Left lobe of liver (tissue), 2 donors: ENCODE measurements around the gene SLC37A2. TPM values are rescaled to one million over a fixed set of nuclear protein-coding genes. Genes with fewer than 3 reads are reported as not detected.

Experiments used
- ATAC-seq: fragments of 200-7000 bp; cut with Tn5 transposase; one replicate; pipeline ENCODE4 v1.9.1; 2020; ENCODE audit warnings: mild to moderate bottlenecking, moderate library complexity
- DNase-seq: peaks from one replicate; pipeline ENCODE4 v3.0.0-alpha.2; 2020; ENCODE audit warnings: low spot score
- total RNA-seq: library from RNA; stranded (reverse); gene quantifications from one replicate; pipeline ENCODE4 v1.2.1, GENCODE V29; 2021
- donor health status: DM: no; HTN: no; CAD: no; lungs with moderate emphysema.
- donor health status: DM: no; HTN: yes; CAD: no.

SLC37A2 gene
- total RNA-seq, 1 donor from 2014 or later: 3.1 TPM

DNA sequence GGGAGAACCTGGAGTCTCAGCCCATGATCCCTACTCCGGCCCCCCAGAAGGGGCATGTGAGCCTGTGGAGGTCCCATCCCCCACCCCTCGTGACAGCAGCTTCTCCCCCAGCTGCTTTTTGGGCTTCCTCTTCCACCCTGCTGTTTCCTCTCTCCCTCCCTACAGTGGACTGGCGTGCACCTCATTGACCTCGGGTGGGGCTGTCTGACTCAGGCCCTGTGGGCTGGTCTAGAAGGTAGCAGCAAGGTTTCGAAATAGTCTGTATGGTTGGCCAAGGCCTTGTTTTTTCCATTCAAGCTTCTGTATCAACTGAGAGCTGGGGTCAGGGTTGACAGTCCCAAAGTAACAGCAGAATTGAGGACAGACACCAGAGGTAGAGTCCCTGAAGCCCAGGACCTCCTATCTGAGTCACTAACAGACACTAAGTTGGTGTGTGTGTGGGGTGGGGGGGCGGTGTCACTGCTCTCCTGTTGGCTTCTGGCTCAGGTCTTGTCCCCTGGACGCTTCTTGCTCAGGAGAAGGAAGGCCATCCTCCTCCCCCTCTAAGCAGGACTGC is 7.7 kb downstream of the SLC37A2 start:
- ATAC-seq (peak; percentile 82), DNase-seq (peak; percentile 58)

DNA sequence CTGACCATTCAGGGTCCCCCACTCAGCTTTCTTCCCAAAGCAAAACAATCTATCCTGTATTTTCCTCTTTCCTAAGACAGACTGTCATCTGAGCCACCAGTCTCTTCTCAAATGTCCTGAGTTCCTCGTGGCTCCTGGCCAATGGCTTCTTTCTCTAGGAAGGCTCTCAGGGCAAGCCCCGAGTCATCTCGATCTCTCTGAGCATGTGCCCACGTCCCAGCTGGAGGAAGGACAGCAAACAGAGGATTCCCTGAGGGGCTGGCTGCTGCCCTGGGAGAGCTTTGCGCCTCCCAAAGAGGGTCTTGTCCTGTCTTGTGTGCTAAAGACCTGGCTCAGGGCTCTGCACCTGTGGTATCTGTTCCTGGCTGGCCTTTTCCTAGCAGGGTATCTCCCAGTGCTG is 8.3 kb downstream of the SLC37A2 start:
- DNase-seq: no peak

DNA sequence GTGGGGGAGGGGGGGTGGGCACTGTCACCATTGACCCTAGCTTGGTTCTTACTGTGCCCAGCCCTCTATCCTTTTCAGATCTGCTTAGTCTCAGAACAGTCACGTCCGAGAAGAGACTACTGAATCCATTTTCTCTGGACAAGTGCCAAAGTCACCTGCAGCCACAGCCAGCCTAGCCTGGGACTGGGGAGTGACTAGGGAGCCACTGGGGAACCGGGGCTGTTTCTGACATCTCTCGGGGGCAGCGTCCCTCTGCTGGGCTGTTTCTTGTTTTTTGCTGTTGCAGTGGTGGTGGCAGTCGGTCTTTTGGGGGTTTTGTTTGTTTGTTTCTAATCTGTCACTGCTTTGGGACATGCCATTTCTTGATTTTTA is 8.7 kb downstream of the SLC37A2 start:
- ATAC-seq (no peak), DNase-seq (no peak)

More for the DNA sequence above, 8.3 kb downstream of the SLC37A2 start:
- ATAC-seq: no peak

DNA sequence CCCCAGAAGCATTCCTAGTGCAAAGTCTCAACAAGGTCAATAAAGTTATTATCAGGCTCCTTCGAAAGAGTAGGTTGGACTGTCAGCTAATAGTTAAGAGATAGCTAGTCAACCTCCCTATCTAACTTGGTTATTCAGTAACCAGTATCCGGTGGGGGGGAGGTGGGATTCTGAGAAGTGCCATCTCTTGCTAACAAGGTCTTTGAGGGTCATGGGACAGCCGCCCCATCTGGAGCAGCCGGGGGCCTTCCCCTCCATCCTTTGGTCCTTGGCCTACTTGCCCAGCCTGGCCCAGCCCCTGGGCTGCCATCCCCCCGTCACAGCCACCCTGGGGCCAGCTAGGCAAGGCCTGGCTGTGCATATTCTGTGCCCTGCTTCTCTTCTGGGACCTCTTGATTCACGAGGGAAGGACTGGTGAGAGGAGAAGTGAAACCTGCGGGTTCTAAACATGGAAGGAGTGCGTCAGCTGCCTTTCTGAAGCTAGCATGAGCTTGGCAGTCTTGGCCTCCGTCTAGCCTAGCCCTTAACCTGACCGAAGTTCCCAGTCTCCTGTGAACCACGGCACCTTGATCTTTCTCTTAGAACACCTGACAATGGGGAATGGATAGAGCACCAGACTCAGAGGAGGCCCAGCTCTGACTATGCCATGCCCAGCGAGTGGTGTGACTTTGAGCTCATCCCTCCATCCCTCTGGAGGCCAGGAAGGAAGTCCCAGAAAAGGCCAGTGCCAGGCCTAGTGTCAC is 9.3 kb downstream of the SLC37A2 start:
- peak; percentile 34 for ATAC-seq

DNA sequence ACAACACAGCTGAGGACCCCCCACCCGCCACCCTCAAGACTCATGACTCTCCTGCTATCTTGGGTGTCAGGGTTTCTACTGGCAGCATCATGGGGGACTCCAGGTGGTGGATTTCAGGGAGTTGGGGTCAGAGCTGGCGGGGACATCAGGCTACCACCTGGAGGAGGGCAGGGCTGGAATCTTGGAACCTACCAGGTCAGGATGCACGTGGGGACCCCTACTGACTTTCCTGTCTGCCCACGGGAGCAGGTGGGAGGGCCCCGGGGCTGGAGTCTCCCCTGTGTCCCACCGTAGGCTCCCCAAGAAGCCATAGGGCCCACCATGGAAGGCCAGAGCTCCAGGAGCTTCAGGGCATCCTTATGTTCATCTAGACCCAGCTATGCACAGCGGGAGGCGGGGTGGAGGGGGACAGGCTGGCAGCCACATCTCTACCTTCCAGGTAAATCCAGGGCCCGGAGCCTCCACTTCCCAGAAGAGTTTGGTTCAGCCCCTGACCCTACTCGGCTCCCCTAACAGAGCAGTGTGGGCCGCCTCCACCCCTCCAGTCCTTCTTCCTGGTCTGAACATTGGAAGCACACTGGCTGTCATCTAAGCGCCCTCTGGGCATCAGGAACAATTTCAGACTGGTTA is 10.0 kb downstream of the SLC37A2 start:
- ATAC-seq (no peak), DNase-seq (no peak)

More for the DNA sequence above, 9.3 kb downstream of the SLC37A2 start:
- no peak for DNase-seq

DNA sequence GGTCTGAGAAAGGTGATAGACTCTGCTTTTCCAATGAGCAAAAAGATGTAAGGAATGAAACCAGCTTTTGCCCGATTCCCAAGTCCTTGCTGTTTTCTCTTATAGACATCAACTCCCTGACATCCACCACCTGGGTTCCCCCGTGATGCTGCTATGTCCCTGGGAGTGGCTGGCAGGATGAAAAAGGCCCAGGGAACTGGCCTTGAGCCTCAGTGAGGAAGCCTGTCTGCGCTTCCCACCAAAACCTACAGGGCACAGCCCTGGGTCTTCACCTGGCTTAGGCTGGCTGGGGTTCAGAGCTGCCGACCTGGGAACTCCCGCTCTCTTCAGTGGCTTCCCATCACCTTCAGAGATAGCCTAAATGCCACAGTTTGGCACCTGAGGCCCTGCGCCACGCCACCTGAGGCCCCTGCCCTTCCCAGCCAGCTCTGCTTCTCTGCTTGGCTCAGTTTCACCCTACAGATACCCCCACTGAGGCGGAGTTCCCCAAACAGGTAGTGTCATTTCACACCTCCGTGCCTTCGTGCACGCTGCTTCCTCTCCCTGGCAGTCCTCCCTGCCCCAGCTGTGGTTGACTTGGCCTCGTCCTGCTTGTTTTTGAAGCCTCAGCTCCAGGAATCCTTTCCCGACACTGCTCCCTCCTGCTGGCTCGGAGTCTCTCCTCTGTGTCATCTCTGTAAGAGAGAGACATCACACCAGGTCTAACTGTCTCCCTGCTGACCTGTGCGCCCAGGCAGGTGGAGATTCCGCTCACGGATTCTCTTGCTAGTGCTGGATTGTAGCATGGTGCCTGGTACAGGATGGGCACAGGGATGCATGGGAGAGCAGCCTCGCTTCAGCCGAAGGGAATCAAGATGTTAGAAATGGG is 10.7 kb downstream of the SLC37A2 start:
- DNase-seq: no peak
- no peak for ATAC-seq

DNA sequence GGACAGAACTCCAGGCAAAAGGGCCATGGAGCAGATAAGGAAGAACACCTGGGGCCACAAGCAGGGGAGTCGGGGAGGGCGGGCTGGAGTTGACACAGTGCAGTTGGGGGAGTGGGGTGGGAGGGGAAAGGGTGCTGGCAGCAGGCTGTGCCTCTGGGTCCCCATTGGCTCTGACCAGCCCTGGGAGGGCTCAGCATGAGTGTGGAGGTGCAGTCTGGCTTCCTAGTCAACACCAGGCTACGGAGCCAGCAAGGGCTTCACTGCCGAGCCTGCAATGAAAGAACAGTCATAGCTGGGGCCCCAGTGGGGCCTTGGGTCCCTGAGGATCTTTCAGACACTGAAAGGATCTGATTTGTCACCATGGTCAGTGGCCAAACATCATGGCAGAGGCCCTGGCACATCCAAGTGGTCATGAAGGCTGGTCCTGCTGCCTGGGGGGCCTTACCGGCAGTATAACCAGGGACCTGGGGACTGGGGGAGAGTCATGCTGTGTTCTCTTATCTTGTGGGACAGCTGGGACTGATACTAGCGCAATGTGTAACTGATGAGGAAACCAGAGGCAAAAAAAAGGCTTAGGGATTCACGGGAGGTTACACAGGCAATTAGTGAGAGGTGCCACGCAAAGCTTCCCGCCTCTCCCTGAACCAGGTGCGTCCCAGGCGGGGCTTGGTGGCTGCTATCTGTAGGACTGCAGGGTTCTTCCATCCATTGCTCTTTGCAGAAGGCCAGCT is 11.6 kb downstream of the SLC37A2 start:
- no peak for ATAC-seq

DNA sequence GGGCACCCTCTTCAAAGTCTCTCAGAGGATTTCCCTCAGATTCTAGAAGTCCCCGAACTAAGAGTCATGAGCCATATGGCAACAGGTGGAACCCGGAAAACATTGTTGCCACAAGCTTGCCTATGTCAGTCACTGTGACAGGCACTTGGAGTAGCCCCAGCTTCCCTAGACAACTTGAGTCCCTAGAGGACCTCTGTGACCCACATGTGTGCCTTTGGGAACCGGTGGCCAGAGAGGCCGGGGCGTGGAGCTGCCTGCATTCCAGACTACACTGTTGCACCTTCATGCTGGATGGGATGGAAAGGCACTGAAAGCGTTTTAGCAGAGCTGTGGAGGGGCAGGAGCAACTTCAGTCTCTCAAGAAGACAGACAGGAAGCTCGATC is 12.1 kb downstream of the SLC37A2 start:
- no peak for ATAC-seq
- DNase-seq: no peak

More for the DNA sequence above, 11.6 kb downstream of the SLC37A2 start:
- DNase-seq: no peak

DNA sequence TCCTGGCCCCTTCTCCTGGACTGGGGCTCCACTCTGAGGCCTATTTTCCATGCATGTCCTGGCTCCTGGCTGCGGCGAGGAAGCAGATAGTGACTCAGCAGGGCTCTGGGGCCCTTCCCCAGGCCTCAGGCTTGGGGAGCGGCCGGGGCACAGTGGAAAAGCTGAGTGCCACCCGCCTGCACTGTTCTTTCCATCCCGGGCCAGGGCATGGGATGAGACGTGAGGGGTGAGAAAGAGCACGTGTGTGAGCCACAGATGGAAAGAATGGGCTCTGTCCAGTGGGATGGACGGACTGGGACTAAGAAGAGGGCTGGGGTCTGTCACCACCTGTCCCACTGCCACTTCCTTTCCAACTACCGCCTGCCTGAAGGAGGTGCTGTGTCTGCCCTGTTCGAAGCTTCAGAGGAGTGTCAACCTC is 12.8 kb downstream of the SLC37A2 start:
- ATAC-seq: no peak
- no peak for DNase-seq

DNA sequence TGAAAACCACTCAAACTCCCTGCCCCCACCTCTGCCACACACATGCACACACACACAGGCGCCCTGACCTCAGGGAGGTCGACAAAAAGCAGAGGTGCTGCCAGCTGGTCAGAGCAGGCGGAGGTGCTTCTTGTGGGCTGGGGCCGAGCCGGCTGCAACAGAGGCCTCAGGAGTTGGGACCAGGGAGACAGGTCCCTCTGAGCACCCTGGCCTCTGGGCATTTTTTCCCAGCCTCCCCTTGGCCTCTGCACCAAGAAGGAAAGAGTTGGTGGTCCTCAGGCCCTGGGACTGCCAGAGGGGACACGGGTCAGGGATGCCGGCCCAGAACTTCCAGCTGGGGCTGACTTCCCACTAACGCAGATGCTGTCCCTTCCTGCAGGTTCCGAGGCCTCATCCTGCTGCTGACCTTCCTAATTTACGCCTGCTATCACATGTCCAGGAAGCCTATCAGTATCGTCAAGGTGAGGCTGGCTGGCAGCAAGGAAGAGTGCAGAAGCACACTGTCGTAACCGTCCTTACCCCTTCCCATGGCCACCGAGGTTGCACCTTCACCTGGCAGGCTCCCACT is 13.4 kb downstream of the SLC37A2 start:
- ATAC-seq (no peak), DNase-seq (no peak)

DNA sequence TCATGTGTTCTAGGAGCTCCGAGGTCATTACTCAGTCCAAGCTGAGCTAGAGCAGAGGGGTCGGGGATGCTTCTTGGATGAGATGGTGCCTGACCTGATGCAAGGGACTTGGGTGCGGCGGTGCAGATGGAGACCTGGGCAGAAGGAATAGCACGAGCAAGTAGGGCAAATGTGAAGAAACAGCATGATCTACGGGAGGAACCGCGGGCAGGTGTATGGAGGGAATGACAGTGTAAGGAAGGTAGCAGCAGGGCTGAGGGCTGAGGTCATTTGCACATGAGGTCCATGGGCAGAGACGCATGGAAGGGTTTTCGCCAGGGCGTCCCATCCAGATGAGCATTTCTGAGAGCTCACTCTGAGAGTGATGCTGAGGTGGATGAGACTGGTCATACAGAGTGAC is 14.9 kb downstream of the SLC37A2 start:
- no peak for ATAC-seq

DNA sequence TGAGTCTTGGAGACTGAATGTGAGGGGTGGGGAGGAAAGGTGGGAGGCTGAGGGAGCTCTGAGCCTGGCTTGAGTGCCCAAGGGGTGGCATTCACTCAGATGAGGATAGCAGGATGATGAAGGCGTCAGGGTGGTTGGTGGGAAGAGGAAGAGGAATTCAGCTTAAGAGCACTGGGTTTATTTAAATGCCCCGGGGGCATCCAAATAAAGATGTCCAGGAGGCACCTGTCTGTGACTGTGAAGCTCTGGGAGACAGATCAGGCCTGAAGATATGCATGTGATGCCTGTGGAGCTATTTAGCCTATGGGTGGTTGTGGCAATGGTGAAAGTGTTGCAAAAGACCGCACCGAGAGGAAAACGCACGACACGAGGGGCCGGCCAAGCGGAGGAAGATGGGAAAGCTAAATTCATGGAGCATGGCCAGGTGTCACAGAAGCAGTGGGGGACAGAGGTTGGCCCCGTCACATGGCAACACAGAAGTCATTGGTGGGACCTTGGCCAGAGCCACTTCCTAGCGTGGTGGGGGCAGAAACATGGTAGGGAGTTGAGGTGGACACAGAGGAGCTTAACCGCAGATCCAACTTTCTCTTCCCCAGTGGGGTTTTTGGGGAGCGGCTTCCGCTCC is 15.5 kb downstream of the SLC37A2 start:
- ATAC-seq: no peak
- DNase-seq: no peak

More for the DNA sequence above, 14.9 kb downstream of the SLC37A2 start:
- no peak for DNase-seq

DNA sequence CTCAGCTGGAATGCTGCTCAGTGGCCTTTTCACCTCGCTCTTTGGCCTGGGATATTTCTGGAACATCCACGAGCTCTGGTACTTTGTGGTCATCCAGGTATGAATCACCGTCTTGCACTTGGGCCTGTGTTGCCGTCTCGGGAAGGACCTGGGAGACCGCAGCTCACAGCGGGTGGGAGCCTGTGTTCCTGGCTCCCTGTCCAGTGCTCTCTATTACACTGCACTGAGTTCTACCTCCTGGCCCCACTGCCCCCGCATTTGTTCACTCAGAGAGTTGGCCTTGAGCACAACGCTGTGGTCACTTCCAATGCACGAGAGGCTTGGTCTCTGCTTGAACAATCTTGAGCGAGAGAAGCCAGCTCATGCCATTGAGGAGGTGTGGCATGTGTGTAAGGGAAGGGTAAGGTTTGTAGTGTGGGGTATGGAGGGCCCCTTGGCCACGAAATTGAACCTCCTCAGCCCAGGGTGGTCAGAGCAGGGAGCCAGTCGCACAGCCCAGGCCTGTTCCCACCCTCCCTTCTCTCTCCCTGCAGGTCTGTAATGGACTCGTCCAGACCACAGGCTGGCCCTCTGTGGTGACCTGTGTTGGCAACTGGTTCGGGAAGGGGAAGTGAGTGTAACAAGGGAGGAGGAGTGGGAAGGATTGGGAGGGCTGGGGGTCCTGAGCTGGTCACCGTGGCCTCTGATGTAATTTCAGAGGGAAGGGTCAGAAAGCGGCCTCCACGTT is 16.2 kb downstream of the SLC37A2 start:
- no peak for DNase-seq
- no peak for ATAC-seq

DNA sequence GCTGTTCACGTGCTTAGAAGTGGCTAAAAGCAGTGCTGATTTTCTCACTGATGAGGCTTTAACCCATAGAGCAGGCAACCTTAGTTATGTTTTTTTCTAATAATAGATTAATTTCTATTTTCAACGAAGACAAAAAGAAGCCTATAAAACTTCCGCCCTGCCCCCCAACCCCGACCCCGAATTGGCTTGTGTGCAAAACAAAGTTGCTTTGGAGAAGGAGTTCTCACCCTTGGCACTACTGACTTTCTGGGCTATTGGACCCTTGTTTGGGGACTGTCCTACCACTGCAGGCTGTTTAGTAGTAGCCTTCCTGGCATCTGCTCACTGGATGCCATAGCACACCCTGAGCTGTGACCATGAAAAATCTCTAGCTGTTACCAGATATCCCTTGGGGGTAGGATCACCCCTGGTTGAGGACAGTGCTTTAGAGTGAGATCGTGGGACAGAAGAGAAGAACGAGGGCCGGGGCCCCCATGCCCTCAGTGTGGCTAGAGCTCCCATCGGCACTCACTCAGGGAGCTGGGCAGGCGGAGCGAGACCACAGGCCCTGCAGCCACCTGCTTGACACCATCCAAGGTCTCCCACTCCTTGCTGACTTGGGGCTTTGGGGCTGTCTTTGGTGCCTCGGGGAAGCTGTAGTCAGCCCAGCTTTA is 16.9 kb downstream of the SLC37A2 start:
- ATAC-seq (no peak), DNase-seq (no peak)

DNA sequence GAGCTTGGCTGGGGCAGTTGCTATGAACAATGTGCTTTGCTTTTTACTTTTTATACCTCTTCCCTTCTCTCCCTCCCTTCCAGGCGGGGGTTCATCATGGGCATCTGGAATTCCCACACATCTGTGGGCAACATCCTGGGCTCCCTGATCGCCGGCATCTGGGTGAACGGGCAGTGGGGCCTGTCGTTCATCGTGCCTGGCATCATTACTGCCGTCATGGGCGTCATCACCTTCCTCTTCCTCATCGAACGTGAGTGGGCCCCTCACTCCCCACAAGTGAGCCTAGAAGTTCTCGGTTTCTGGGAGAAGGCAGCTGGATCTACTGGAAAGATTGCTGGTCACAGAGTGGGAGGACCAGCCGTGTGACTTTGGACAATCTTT is 17.4 kb downstream of the SLC37A2 start:
- ATAC-seq (no peak), DNase-seq (no peak)

DNA sequence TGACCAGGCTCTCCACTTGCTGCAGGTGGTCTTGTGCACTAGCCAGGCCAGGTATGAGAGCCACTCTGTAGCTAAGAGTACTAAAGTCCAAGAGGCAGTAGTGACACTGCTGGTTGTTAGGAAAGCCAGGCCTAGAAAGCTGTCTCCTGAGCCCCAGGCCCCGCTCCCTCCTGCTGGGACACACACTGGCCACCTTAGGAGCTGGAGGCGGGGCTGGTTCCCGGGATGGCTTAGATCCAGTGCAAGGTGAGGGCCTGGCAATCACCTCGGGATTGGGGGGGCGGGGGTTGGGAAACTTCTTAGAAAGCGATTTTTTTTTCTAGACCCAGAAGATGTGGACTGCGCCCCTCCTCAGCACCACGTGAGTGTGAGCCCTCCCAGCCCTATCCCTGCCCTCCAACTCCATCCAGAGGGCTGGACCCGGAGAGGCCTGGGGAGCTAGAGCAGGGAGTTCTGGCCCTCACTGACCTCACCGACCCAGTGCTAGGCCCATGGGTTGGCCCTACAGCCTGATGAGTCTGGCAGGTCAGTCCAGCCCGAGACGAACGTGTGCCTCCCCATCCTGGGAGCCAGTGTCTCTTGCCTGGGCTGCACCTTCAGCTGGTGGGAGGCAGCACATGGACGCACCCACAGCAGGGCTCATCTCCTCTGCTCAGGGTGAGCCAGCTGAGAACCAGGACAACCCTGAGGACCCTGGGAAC is 18.1 kb downstream of the SLC37A2 start:
- DNase-seq: no peak
- ATAC-seq: no peak

DNA sequence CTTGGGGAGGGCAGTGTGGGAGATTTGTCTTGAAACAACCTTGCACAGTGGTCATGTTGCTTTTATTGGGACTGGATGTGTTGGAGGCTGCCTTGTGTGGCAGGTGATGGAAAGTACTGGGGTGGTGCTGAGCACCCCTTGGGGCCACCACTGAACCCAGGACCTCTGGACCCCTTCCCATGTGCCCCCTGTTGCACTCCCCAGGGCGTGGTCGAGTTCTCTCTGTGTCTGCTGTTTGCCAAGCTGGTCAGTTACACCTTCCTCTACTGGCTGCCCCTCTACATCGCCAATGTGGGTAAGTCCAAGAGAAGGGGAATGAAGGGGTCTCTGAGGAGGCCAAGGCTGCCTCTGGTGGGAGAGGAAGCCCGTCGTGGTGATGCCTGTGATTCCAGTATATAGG is 18.9 kb downstream of the SLC37A2 start:
- DNase-seq (no peak), ATAC-seq (no peak)
